IMR-90 (cell line): ENCODE results near the gene EIF4EBP2.

Source experiments
- BHLHE40 ChIP-seq: fragments of 150-350 bp; IDR thresholded peaks from 2 replicates; pipeline ENCODE4 v1.6.1; 2016; ENCODE audit warnings: mild to moderate bottlenecking, low read depth, low read length
- FOS ChIP-seq: fragments of 150-350 bp; IDR thresholded peaks from 2 replicates; pipeline ENCODE4 v1.6.1; 2016; ENCODE audit warnings: low read depth, low read length
- MAFK ChIP-seq: IDR thresholded peaks from 2 replicates; pipeline ENCODE4 v1.6.1; 2012; ENCODE audit warnings: low read depth, low read length, improper control_type of control experiment
- POLR2A ChIP-seq: IDR thresholded peaks from 2 replicates; pipeline ENCODE4 v1.6.1; 2012; ENCODE audit warnings: mild to moderate bottlenecking, low read depth, low read length
- SMC3 ChIP-seq: fragments of 150-350 bp; IDR thresholded peaks from 2 replicates; pipeline ENCODE4 v1.6.1; 2016; ENCODE audit warnings: low read depth, mild to moderate bottlenecking, antibody characterized with exemption, low read length, moderate library complexity
- TF ChIP-seq, protein P1 (sequence below): conservative IDR thresholded peaks from 2 replicates; pipeline ENCODE4 v1.5.1; 2012; ENCODE audit warnings: mild to moderate bottlenecking, low read depth, low read length, improper control_type of control experiment

GRCh38 chr10:70359017-70359550 is 44.9 kb upstream of the EIF4EBP2 start:
- TF ChIP-seq, protein P1, sequence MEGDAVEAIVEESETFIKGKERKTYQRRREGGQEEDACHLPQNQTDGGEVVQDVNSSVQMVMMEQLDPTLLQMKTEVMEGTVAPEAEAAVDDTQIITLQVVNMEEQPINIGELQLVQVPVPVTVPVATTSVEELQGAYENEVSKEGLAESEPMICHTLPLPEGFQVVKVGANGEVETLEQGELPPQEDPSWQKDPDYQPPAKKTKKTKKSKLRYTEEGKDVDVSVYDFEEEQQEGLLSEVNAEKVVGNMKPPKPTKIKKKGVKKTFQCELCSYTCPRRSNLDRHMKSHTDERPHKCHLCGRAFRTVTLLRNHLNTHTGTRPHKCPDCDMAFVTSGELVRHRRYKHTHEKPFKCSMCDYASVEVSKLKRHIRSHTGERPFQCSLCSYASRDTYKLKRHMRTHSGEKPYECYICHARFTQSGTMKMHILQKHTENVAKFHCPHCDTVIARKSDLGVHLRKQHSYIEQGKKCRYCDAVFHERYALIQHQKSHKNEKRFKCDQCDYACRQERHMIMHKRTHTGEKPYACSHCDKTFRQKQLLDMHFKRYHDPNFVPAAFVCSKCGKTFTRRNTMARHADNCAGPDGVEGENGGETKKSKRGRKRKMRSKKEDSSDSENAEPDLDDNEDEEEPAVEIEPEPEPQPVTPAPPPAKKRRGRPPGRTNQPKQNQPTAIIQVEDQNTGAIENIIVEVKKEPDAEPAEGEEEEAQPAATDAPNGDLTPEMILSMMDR: no peak
- TF ChIP-seq MAFK (no peak), POLR2A (no peak), FOS (no peak), BHLHE40 (no peak), SMC3 (no peak)
